Measurements from ENCODE around the gene CTAGE8. TPM values are rescaled to one million over a fixed set of nuclear protein-coding genes. Genes with fewer than 3 reads are reported as not detected.
"Not testable (repeated sequence)": the region's sequence is repeated elsewhere in the genome, so short reads cannot be mapped to it uniquely, and the experiment has no call there.

The CTAGE8 gene
- total RNA-seq, 5 donors from 2014 or later (not counting 1 experiment from before 2014, with no cell fraction given), result 0.66 to 1.2 TPM; not detected in 3

GRCh38 chr7:144239365-144239764 is 29.7 kb downstream of the CTAGE8 start, which contains the start of gene OR2A42:
Gene OR2A42, minus strand, starts transcription at chr7:144239605. Its CDS starts 6,762 bp downstream, at chr7:144232843.
- POLR2A ChIA-PET; ATAC-seq (replicated peaks in 1 of 4): not testable (repeated sequence)

GRCh38 chr7:144238530-144239082 is 30.5 kb downstream of the CTAGE8 start:
- H3K27ac Mint-ChIP-seq; H3K36me3 Mint-ChIP-seq; H3K4me3 Mint-ChIP-seq; H3K27me3 ChIP-seq (replicated peaks in 1 of 2; ENCODE audit: control insufficient read depth in 2 of 2, extremely low read depth in 1 of 2, insufficient read depth in 2 of 2, low read length in 1 of 2); H3K9me3 ChIP-seq; H3K9me3 Mint-ChIP-seq; H3K4me3 ChIP-seq (ENCODE audit: control insufficient read depth in 1 of 2, extremely low read depth in 1 of 2, low read length in 1 of 2); H3K36me3 ChIP-seq (ENCODE audit: control insufficient read depth in 2 of 2, extremely low read depth in 1 of 2, insufficient read depth in 1 of 2, low read length in 1 of 2); H3K27ac ChIP-seq (ENCODE audit: low read length); DNase-seq; POLR2A ChIA-PET; H3K27me3 Mint-ChIP-seq; H3K4me1 ChIP-seq (ENCODE audit: control insufficient read depth in 1 of 2, extremely low read depth in 1 of 2, insufficient read depth in 2 of 2, low read length in 2 of 2); ATAC-seq (replicated peaks in 1 of 4); CTCF ChIA-PET; H3K4me1 Mint-ChIP-seq: not testable (repeated sequence)
- no CpG with 5 or more reads among the region's 2 CpGs for WGBS (ENCODE audit: insufficient coverage)

More at GRCh38 chr7:144239365-144239764, 29.7 kb downstream of the CTAGE8 start, which contains the start of gene OR2A42:
- H3K9me3 ChIP-seq; H3K9me3 Mint-ChIP-seq; H3K36me3 Mint-ChIP-seq; H3K27me3 ChIP-seq (replicated peaks in 1 of 2; ENCODE audit: control insufficient read depth in 2 of 2, extremely low read depth in 1 of 2, insufficient read depth in 2 of 2, low read length in 1 of 2); CTCF ChIA-PET; H3K27me3 Mint-ChIP-seq; H3K27ac Mint-ChIP-seq; H3K27ac ChIP-seq (ENCODE audit: low read length); H3K4me1 ChIP-seq (ENCODE audit: control insufficient read depth in 1 of 2, extremely low read depth in 1 of 2, insufficient read depth in 2 of 2, low read length in 2 of 2); H3K4me1 Mint-ChIP-seq; H3K36me3 ChIP-seq (ENCODE audit: control insufficient read depth in 2 of 2, extremely low read depth in 1 of 2, insufficient read depth in 1 of 2, low read length in 1 of 2); H3K4me3 ChIP-seq (ENCODE audit: control insufficient read depth in 1 of 2, extremely low read depth in 1 of 2, low read length in 1 of 2); DNase-seq; H3K4me3 Mint-ChIP-seq: not testable (repeated sequence)
- WGBS (ENCODE audit: insufficient coverage), result no CpG with 5 or more reads among the region's 2 CpGs

DNA sequence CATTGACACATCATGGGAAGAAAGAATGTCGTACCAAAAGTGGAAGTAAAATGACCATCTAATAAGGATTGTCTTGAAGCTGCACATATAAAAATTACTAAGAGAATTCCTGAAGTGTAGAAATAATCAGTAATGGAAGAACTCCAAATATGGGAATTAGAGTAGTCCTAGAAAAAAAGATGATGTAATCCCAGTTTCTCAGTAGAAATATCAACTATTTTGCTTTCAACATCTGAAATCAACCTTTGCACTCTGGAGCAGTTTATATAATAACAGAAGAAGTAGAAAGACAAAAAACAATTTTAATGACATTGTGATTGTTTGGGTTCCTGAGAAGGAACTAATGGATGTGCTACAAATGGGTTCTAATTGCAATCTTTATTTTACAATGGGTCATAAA is 36.0 kb downstream of the CTAGE8 start:
- CTCF ChIA-PET; H3K4me3 Mint-ChIP-seq; ATAC-seq (replicated peaks in 1 of 4); H3K9me3 ChIP-seq; POLR2A ChIA-PET; H3K4me3 ChIP-seq (ENCODE audit: control insufficient read depth in 1 of 2, extremely low read depth in 1 of 2, low read length in 1 of 2); H3K4me1 ChIP-seq (ENCODE audit: control insufficient read depth in 1 of 2, extremely low read depth in 1 of 2, insufficient read depth in 2 of 2, low read length in 2 of 2); H3K27me3 ChIP-seq (replicated peaks in 1 of 2; ENCODE audit: control insufficient read depth in 2 of 2, extremely low read depth in 1 of 2, insufficient read depth in 2 of 2, low read length in 1 of 2); H3K36me3 ChIP-seq (ENCODE audit: control insufficient read depth in 2 of 2, extremely low read depth in 1 of 2, insufficient read depth in 1 of 2, low read length in 1 of 2); H3K9me3 Mint-ChIP-seq; H3K27ac ChIP-seq (ENCODE audit: low read length); H3K27me3 Mint-ChIP-seq; H3K36me3 Mint-ChIP-seq; H3K27ac Mint-ChIP-seq; H3K4me1 Mint-ChIP-seq; DNase-seq: not testable (repeated sequence)
- no CpG with 5 or more reads among the region's 1 CpG for WGBS (ENCODE audit: insufficient coverage)

- H3K27me3 ChIP-seq (replicated peaks in 1 of 2; ENCODE audit: control insufficient read depth in 2 of 2, extremely low read depth in 1 of 2, insufficient read depth in 2 of 2, low read length in 1 of 2); H3K4me1 Mint-ChIP-seq; DNase-seq; H3K4me3 ChIP-seq (ENCODE audit: control insufficient read depth in 1 of 2, extremely low read depth in 1 of 2, low read length in 1 of 2); H3K36me3 Mint-ChIP-seq; H3K36me3 ChIP-seq (ENCODE audit: control insufficient read depth in 2 of 2, extremely low read depth in 1 of 2, insufficient read depth in 1 of 2, low read length in 1 of 2); H3K27ac ChIP-seq (ENCODE audit: low read length); H3K9me3 Mint-ChIP-seq; H3K27me3 Mint-ChIP-seq; H3K27ac Mint-ChIP-seq; H3K9me3 ChIP-seq; POLR2A ChIA-PET; CTCF ChIA-PET; ATAC-seq (replicated peaks in 1 of 4); H3K4me3 Mint-ChIP-seq; H3K4me1 ChIP-seq (ENCODE audit: control insufficient read depth in 1 of 2, extremely low read depth in 1 of 2, insufficient read depth in 2 of 2, low read length in 2 of 2): not testable (repeated sequence)
- no CpG with 5 or more reads among the region's 2 CpGs for WGBS (ENCODE audit: insufficient coverage)
Measured at GRCh38 chr7:144231027-144231426, 38.1 kb downstream of the CTAGE8 start.

DNA sequence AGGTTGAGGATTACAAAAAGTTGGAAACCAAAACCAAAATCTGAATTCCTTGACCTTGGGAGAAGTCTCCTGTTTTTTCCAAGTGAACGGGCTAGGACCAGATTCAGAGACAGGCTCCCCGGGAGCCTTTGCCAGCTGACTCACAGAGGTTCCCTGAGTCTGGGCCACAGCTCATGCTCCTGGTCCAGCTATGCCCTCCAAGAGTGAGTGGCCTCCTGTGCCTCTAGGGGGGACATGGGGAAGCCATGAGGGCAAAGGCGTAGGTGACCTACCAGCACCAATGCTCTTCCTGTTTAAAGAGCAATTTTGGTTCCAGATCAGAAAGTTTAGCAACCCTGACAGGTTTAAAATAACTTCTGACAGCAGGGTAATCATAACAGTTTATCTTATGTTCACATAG is 40.3 kb downstream of the CTAGE8 start:
- no CpG with 5 or more reads among the region's 3 CpGs for WGBS (ENCODE audit: insufficient coverage)
- POLR2A ChIA-PET, result not testable (repeated sequence)

GRCh38 chr7:144226866-144227265 is 42.2 kb downstream of the CTAGE8 start:
- H3K27ac ChIP-seq (ENCODE audit: low read length); POLR2A ChIA-PET; H3K4me1 ChIP-seq (ENCODE audit: control insufficient read depth in 1 of 2, extremely low read depth in 1 of 2, insufficient read depth in 2 of 2, low read length in 2 of 2); H3K4me1 Mint-ChIP-seq; H3K36me3 Mint-ChIP-seq; H3K4me3 ChIP-seq (ENCODE audit: control insufficient read depth in 1 of 2, extremely low read depth in 1 of 2, low read length in 1 of 2); CTCF ChIA-PET; H3K36me3 ChIP-seq (ENCODE audit: control insufficient read depth in 2 of 2, extremely low read depth in 1 of 2, insufficient read depth in 1 of 2, low read length in 1 of 2); DNase-seq; H3K27me3 ChIP-seq (replicated peaks in 1 of 2; ENCODE audit: control insufficient read depth in 2 of 2, extremely low read depth in 1 of 2, insufficient read depth in 2 of 2, low read length in 1 of 2); H3K9me3 ChIP-seq; H3K27ac Mint-ChIP-seq; H3K9me3 Mint-ChIP-seq; ATAC-seq (replicated peaks in 1 of 4); H3K27me3 Mint-ChIP-seq; H3K4me3 Mint-ChIP-seq: not testable (repeated sequence)
- WGBS (ENCODE audit: insufficient coverage), result no CpG with 5 or more reads among the region's 4 CpGs

More for the DNA sequence above, 40.3 kb downstream of the CTAGE8 start:
- H3K9me3 ChIP-seq; H3K4me1 ChIP-seq (ENCODE audit: control insufficient read depth in 1 of 2, extremely low read depth in 1 of 2, insufficient read depth in 2 of 2, low read length in 2 of 2); H3K27ac ChIP-seq (ENCODE audit: low read length); H3K4me1 Mint-ChIP-seq; H3K4me3 ChIP-seq (ENCODE audit: control insufficient read depth in 1 of 2, extremely low read depth in 1 of 2, low read length in 1 of 2); DNase-seq; H3K27me3 ChIP-seq (replicated peaks in 1 of 2; ENCODE audit: control insufficient read depth in 2 of 2, extremely low read depth in 1 of 2, insufficient read depth in 2 of 2, low read length in 1 of 2); CTCF ChIA-PET; H3K36me3 Mint-ChIP-seq; H3K36me3 ChIP-seq (ENCODE audit: control insufficient read depth in 2 of 2, extremely low read depth in 1 of 2, insufficient read depth in 1 of 2, low read length in 1 of 2); H3K9me3 Mint-ChIP-seq; H3K27ac Mint-ChIP-seq; ATAC-seq (replicated peaks in 1 of 4); H3K27me3 Mint-ChIP-seq; H3K4me3 Mint-ChIP-seq: not testable (repeated sequence)

- H3K27ac Mint-ChIP-seq; DNase-seq; CTCF ChIA-PET; POLR2A ChIA-PET; H3K4me3 Mint-ChIP-seq; H3K27me3 ChIP-seq (replicated peaks in 1 of 2; ENCODE audit: control insufficient read depth in 2 of 2, extremely low read depth in 1 of 2, insufficient read depth in 2 of 2, low read length in 1 of 2); H3K4me3 ChIP-seq (ENCODE audit: control insufficient read depth in 1 of 2, extremely low read depth in 1 of 2, low read length in 1 of 2); H3K36me3 Mint-ChIP-seq; H3K27me3 Mint-ChIP-seq; H3K27ac ChIP-seq (ENCODE audit: low read length); H3K36me3 ChIP-seq (ENCODE audit: control insufficient read depth in 2 of 2, extremely low read depth in 1 of 2, insufficient read depth in 1 of 2, low read length in 1 of 2); ATAC-seq (replicated peaks in 1 of 4); H3K9me3 ChIP-seq; H3K4me1 ChIP-seq (ENCODE audit: control insufficient read depth in 1 of 2, extremely low read depth in 1 of 2, insufficient read depth in 2 of 2, low read length in 2 of 2); H3K4me1 Mint-ChIP-seq; H3K9me3 Mint-ChIP-seq: not testable (repeated sequence)
Measured at GRCh38 chr7:144223675-144224074, 45.4 kb downstream of the CTAGE8 start.
